Dermis blood vessel endothelial cell (primary cell): ENCODE data around the gene ST6GALNAC5. TPM values are rescaled to one million over a fixed set of nuclear protein-coding genes. Genes with fewer than 3 reads are reported as not detected.

Source experiments
- DNase-seq: peaks from one replicate; pipeline ENCODE4 v3.0.0; 2010
- total RNA-seq: library from RNA; depleted of rRNA; stranded (reverse); fragments of >200 nt; gene quantifications from 2 replicates; pipeline ENCODE4 v1.2.3, GENCODE V29; 2014

The ST6GALNAC5 gene
- total RNA-seq, 1 donor from 2014 or later = not detected

DNA sequence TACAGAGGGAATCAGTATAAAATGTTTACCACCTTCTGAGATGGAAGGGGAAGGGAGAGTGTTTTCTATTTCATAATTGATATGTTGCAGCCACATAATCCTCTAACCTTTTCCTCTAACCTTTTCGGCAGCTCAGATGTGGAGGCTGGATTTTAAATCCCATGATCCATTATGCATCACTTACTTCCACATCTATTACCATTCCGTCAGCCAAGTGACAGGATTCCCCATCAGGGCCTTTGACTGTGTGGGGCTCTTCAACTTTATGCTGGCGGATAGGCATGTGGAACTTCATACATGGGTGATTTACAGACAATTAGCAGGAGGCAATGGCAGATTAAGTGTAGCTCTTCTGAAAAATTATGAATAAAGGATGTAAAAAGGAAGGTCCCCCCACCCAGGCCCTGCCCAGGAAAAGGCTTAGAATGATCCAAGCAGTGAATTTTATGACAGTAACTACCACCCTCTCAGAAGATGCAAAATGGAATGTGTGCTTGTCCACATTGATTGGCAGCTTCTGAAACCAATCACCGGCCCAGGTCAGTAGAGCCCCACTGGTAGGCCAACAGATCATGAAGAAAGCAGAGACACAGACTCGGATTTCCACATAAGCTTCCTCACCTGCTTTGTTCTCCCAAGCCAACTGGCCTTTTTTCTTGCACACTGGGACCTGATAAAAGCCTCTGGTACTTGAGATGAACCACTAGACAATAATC lies 147.0 kb downstream of the ST6GALNAC5 start:
- no peak for DNase-seq

GRCh38 chr1:77015748-77016341 lies 148.6 kb downstream of the ST6GALNAC5 start:
- DNase-seq = no peak

DNA sequence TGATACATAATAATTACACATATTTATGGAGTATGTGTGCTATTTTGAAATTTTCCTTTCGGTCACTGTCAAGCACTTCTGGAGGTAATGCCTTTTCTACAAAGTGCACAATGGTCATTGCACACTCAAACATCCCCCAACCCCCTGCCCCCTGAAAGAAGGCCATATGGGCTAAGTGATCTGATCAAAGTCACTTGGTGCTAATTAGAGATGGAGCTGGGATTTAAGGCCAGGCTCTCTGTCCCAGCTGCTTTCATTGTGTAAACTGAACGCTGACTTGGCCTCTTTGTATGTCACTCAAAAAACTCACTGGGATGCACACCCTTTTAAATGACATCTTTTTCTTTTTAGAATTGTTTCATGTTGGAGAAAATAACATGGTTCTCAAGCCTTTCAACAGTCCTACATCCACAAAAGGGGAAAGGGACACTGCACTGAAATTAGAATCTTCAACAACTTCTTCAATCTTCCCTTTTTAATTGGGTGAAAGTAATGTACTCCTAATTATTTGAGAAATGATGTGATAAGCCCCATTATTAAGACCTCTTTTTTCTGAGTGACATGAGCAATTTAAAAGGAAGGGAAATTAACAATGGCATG lies 149.2 kb downstream of the ST6GALNAC5 start:
- no peak for DNase-seq

GRCh38 chr1:77018311-77018710 lies 151.0 kb downstream of the ST6GALNAC5 start:
- DNase-seq = no peak

- no peak for DNase-seq
These were observed 151.5 kb downstream of the ST6GALNAC5 start for GRCh38 chr1:77018761-77019160.

DNA sequence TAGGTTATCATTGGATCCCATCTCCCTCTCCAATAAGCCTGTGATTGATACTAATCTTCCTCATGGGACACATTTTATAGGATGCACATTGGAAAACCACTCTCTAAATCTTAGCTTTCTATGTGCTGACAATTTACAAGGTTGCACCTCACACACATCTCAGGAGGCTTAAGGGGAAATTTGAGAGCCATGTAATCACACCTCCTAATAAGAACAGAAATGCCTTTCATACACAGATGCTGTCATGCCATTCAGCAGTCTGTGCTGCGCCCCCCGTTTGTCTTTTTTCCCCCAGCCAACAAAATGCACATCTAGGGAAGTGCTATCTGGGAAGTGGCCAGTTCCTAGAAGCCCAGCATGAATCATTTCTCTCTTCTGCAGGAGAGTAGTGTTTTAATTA lies 154.5 kb downstream of the ST6GALNAC5 start:
- DNase-seq = no peak

DNA sequence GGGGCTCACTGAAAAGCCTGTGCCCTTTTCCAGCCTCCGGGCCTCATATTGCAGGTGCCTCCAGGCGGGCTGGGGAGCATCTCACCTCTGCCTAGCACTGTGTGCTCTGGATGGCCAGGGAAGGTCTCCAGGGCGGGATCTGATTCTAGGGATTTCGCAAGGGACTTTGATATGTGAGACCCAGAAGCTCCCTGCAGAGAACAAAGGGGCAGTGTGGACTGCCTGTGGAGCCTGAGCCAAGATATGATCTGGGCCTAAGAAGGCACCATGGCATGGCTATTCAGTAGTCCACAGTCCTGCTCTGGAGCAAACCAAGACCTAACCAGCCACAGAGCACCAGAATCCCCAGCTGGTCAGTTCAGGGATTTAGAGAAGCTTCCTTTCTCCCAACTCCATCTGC lies 157.2 kb downstream of the ST6GALNAC5 start:
- no peak for DNase-seq

DNA sequence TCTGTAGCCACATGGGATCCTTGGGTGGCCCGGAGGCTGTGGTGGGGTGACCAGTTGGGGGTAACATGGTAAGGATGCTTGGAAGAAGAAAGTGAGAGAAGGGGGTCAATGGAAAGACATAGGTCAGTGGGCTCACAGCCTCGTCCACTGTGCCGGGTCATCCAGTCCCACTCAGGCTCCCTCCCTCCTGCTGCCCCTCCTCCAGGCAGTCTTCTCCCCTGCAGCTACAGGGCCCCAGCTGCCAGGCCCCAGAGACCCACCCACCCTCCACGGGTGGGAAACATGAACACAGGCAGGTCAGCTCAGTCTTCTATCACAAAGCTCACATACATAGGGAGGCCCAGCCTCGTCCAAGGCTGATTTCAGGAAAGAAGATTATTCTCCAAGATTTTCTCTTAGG lies 158.3 kb downstream of the ST6GALNAC5 start:
- no peak for DNase-seq

DNA sequence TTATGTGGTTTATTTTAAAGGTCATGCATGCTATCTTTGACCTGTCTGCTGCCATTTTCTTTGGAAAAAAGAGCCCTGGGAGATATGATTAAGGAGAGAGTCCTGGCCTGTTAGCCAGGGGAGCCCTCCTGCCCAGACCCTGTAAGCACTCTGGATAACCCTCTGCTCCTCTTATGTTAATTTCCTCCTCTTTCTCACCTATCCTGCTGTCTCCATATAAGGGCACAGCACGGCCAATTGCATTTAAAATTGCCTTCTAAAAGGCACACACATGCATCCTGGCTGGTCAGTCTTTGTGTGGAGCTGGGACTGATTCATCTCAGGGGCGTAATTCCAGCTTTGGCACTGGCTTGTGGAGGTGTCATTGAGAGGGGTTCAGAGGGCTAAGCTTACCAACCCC lies 158.9 kb downstream of the ST6GALNAC5 start:
- DNase-seq = no peak

DNA sequence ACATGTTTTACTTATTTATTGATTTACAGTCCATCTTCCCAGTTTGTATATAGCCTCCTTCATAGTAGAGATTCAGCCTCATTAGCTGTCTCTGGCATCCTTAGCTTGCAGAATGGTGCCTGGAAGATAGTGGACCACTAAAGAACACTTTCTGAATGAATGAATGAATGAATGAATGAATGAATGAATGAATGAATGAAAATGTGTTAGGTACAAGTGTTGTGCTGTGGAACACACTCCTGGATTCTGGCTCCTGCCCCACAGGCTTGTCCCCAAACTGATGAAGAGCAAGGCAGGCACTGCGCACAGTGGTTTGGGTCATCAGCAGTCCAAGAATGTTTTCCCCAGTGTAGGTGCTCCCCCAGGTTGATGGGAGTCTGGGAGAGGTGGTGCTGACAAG lies 159.4 kb downstream of the ST6GALNAC5 start:
- DNase-seq = no peak

- no peak for DNase-seq
These were observed 160.6 kb downstream of the ST6GALNAC5 start for GRCh38 chr1:77027847-77028246.

- DNase-seq = no peak
These were observed 163.3 kb downstream of the ST6GALNAC5 start for GRCh38 chr1:77030401-77031105.

GRCh38 chr1:77031106-77031662 lies 163.9 kb downstream of the ST6GALNAC5 start:
- DNase-seq = no peak

- DNase-seq = peak; percentile 56
These were observed 169.3 kb downstream of the ST6GALNAC5 start for GRCh38 chr1:77036560-77036959.

DNA sequence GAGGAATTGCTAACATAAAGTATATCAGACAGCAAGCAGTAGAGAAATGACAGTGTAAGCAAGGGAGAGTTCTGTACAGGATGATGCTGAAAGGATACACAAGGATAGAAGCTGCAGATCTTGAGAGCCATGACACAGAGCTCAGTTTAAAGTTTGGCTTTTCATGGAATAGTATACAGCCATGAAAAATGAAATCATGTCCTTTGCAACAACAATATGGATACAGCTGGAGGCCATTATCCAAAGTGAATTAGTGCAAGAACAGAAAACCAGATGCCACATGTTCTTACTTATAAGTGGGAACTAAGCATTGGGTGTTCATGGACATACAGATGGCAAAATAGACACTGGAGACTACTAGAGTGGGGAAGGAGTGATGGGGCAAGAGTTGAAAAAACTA lies 169.8 kb downstream of the ST6GALNAC5 start:
- no peak for DNase-seq

- DNase-seq = no peak
These were observed 170.7 kb downstream of the ST6GALNAC5 start for GRCh38 chr1:77038000-77038399.

DNA sequence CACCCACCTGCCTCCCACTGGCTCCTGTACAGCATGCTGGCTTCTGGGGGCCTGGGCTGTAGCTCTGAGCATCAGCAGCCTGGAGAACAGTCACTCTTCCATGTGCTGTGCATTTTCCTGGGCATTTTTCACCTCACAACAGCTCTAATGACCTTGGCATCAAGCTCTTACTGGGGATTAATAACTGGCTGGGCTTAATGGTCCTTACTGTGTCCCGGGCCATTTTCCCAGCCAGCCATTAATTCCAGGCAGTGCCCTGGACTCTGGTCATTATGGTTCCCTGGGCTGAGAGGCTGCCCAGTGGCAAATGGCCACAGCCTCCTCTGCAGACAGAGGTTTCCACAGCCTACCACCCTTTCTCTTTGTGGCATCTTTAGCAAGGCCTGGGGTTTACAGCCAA lies 171.8 kb downstream of the ST6GALNAC5 start:
- DNase-seq = no peak

DNA sequence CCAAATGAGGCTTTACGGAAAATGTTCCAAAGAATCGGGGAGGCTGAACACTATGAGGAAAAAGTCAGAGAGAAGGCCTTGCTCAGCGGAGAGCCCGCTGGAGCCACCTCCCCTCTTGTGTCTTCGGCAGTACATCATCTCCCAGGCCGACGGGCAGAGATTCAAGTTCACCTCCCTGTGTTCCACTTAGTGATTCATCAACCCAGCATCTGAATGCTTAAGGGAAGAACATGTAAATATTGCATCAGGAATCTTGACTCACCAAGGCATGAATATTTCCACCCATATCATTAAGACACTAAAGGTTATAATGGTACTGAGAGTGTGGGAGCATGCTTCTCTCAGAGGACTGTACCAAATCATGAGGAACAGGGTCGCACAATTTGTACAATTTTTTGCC lies 172.5 kb downstream of the ST6GALNAC5 start:
- DNase-seq = no peak

DNA sequence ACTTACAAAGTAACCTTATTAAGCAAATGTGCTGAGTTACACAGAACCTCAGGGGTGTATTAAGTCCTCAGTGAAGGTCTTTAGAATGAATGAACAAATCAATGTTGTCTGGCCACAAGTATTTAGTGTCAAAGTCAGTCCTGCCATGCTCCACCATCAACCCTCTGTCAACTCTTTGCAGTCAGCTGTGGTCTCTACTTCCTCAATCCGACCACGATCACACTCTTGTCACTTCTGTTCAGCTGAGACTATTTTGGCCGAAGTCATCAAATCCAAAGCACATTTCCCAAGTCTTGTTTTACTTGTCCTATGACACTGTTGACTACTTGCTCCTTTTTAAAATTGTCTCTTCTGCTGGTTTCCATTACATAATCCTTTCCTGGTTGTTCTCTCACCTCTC lies 173.5 kb downstream of the ST6GALNAC5 start:
- DNase-seq = no peak

GRCh38 chr1:77044133-77044849 lies 177.0 kb downstream of the ST6GALNAC5 start:
- DNase-seq = no peak

- DNase-seq = no peak
These were observed 180.3 kb downstream of the ST6GALNAC5 start for GRCh38 chr1:77047575-77047974.

DNA sequence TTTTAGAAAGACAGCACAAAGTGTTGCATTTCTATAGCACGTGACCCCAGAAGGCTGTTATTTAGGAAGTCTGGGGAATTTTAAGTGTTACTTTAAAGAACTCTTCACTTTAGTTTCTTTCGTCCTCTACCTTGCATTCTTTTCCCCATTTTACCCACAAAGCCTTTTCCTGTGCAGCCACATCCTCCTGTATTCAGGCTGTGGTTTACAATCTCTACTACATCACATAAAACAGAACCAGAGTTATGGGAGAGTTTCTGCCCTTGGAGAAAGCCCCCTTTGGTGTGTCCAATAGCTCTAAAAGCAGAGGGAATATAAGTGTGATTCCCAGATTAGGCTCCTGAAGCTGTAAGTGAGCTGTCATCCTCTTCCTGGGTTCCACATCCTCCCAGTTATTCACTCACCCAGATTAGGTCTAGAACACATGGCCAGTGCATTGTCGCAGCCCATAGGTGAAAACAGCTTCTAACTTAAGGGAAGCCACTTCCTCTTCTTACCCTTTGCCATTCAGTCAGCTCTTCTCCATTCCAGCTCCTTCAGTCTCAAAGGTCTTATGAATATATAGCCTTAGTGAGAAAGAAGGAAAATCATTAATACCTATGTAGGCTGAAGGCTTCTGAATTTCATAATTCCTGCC lies 180.8 kb downstream of the ST6GALNAC5 start:
- DNase-seq = no peak
